GM12891 (cell line): ENCODE measurements around the gene NECAB2.

Experiments
- POLR2A ChIP-seq: IDR thresholded peaks from 2 replicates; pipeline ENCODE4 v1.6.1; 2011; ENCODE audit warnings: low read depth, low read length, control low read depth
- POLR2AphosphoS5 ChIP-seq: IDR thresholded peaks from 2 replicates; pipeline ENCODE4 v1.6.1; 2011; ENCODE audit warnings: low read depth, low read length, control low read depth

- no peak for TF ChIP-seq POLR2A
- TF ChIP-seq POLR2AphosphoS5 = no peak
Measured at GRCh38 chr16:83928341-83929055, 39.5 kb upstream of the NECAB2 start.
